ENCODE measurements around the gene USF2.

GRCh38 chr19:35287713-35288112, 19.0 kb downstream of the USF2 start:
- TF ChIP-seq, protein P1, sequence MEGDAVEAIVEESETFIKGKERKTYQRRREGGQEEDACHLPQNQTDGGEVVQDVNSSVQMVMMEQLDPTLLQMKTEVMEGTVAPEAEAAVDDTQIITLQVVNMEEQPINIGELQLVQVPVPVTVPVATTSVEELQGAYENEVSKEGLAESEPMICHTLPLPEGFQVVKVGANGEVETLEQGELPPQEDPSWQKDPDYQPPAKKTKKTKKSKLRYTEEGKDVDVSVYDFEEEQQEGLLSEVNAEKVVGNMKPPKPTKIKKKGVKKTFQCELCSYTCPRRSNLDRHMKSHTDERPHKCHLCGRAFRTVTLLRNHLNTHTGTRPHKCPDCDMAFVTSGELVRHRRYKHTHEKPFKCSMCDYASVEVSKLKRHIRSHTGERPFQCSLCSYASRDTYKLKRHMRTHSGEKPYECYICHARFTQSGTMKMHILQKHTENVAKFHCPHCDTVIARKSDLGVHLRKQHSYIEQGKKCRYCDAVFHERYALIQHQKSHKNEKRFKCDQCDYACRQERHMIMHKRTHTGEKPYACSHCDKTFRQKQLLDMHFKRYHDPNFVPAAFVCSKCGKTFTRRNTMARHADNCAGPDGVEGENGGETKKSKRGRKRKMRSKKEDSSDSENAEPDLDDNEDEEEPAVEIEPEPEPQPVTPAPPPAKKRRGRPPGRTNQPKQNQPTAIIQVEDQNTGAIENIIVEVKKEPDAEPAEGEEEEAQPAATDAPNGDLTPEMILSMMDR (conservative IDR thresholded peaks at IDR 0.05 in 1 of 2, IDR thresholded peaks at IDR 0.05 in 1 of 2; ENCODE audit: low read depth in 1 of 2, low read length in 2 of 2) = no peak
- TF ChIP-seq EZH2 (IDR thresholded peaks at IDR 0.05; ENCODE audit: low read length, missing control alignments) = no peak
